AG09319 (cell line): ENCODE results near the gene ESYT2.

Experiments used
- DNase-seq: peaks from one replicate; pipeline ENCODE4 v3.0.0-alpha.2; 2010; ENCODE audit warnings: low read depth; ENCODE audit errors: extremely low read depth
- TF ChIP-seq, protein P1 (sequence below): IDR thresholded peaks from 2 replicates; pipeline ENCODE4 v1.5.1; 2011; ENCODE audit warnings: low read depth, mild to moderate bottlenecking, inconsistent platforms, low read length, moderate library complexity

ESYT2 gene

DNA sequence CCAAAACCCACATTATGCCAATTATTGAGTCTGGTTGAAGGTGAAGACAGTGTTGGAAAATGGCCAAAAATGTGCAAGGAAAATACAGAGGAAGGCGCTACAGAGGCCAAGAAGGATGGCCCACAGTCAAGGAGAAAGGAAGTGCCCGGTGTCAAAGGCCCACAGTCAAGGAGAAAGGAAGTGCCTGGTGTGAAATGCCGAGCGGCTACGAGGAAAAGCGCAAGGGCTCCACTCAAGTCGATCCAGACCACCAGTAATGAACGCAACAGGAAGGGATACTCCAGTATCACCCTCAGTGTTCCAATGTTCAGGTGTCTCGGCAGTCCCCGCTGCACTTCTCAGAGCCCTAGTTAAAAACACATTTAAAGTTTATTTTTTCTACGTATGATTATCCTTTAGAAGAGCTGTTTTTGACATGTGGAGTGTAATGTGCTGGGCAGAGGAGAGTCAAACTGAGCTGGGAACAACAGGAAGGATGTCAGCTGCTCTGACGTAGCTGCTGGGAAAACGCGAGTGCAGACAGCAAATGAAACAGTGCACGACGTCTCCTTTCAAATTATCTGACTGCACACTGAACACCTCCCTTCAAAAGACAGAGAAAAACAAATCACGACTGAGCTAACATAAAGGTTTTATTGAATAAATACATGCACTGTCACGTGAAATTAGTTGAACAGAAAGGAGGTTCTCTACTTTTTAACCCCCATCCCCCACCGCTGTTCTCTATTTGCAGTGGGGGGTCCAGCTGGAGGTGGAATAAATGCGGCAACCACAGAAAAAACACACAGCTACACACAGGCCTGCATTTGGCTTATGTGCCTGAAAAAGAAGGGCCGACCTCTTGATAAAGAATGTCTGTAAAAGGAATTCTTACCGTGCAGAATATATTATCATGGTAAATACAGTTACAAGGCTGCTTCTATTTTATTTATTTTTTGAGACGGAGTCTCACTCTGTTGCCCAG, 98.6 kb downstream of the ESYT2 start:
- no peak for DNase-seq
- TF ChIP-seq, protein P1, sequence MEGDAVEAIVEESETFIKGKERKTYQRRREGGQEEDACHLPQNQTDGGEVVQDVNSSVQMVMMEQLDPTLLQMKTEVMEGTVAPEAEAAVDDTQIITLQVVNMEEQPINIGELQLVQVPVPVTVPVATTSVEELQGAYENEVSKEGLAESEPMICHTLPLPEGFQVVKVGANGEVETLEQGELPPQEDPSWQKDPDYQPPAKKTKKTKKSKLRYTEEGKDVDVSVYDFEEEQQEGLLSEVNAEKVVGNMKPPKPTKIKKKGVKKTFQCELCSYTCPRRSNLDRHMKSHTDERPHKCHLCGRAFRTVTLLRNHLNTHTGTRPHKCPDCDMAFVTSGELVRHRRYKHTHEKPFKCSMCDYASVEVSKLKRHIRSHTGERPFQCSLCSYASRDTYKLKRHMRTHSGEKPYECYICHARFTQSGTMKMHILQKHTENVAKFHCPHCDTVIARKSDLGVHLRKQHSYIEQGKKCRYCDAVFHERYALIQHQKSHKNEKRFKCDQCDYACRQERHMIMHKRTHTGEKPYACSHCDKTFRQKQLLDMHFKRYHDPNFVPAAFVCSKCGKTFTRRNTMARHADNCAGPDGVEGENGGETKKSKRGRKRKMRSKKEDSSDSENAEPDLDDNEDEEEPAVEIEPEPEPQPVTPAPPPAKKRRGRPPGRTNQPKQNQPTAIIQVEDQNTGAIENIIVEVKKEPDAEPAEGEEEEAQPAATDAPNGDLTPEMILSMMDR: no peak

DNA sequence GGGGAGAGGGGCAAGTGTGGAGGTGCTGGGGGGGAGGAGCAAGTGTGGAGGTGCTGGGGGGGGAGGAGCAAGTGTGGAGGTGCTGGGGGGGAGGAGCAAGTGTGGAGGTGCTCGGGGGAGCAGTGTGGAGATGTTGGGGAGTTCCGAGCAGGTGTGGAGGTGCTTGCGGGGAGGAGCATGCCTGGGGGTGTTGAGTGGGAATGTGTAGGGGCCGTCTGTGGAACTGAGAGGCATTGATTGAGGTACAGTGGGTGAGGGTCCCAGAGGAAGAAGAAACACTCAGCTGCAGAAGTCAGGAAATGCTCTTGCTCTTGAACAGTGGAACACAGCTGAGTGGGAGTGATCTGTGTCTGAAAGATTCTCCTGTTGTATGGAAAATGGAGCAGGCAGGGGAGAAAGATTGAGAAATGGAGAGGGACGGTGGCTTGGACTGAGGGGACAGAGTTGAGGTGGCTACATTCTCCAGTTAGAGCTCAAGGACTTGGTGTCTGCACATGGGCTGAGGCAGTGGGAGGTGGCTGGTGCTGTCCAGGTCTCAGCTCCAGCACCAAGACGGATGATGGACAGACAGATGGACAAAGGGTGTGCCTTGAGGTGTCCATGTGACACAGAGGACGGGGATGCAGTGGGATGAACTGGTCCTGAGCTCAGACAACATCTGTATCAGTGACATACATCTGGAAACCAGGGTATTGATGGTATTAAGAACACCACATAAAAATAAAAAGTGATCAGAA, 99.5 kb downstream of the ESYT2 start:
- DNase-seq: no peak
- TF ChIP-seq, protein P1: no peak

DNA sequence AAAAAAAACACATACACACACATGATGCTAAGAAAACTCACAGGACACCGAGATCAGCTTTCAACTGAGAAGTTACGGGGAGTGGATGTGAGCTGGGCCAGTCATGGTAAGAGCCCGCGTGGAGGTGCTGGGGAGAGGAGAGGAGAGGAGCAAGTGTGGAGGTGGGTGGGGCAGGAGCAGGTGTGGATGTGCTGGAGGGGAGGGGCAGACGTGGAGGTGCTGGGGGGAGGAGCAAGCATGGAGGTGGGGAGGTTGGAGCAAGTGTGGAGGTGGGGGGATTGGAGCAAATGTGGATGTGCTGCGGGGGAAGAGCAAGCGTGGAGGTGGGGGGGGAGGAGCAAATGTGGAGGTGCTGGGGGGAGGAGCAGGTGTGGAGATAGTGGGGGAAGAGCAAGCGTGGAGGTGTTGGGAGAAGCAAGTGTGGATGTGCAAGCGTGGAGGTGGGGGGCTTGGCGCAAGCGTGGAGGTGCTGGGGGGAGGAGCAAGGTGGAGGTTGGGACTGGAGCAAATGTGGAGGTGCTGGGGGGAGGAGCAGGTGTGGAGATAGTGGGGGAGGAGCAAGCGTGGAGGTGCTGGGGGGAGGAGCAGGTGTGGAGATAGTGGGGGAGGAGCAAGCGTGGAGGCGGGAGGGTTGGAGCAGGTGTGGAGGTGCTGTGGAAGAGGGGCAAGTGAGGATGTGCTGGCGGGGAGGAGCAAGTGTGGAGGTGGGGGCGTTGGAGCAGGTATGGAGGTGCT, 100.2 kb downstream of the ESYT2 start:
- no peak for DNase-seq
- TF ChIP-seq, protein P1: no peak

DNA sequence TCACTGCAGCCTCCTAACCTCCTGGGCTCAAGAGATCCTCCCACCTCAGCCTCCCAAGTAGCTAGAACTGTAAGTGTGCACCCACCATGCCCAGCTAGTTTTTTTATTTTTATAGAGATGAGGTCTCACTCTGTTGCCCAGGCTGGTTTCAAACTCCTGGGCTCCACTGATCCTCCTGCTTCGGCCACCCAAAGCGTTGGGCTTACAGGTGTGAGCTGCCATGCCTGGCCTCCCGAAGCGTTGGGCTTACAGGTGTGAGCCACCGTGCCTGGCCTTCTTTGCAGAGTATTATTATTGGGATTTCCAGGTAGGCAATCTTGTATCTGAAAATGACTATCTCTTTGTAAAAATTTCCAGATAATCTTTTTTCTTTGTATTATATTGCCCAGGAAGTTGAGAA, 101.6 kb downstream of the ESYT2 start:
- no peak for DNase-seq
- TF ChIP-seq, protein P1: no peak

DNA sequence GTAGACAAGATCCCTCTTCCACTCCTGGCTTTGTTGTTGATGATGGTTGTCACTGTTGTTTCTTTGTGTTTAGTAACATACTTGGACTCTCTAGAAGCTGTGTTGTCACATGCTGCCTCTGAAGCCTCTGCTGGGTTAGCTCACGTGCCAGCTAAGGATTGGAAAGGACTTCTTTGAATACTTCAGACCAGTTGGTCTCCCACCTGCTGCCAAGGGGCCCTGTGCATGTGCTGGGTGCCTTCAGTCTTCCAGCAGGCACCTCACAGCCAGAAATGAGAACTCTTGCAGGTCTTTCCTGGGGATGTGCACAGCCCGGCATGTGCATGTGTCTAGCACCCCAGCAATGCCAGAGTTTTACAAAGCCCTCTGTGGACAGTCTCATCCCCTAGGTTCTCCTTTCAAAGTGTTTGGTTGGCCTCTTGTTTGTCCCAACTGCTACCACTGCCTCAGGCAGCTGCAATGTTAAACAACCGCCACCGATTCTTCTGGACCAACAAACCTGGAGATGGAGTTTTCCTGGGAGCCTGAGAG, 103.0 kb downstream of the ESYT2 start:
- no peak for DNase-seq
- TF ChIP-seq, protein P1: no peak

DNA sequence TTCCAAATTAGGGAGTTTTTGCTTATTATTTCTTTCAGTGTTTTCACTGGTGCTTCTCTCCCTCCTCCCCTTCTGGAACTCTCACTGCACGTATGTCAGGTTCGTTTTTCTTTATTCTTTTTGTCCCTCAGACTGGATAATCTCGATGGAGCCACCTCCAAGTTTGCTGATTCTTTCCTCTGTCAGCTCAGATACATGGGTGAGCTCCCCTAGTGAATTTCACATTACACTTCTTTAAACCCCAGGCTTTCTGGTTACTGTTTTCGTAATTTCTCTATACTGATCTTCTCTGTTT, 103.9 kb downstream of the ESYT2 start:
- TF ChIP-seq, protein P1: no peak
- DNase-seq: no peak
